ENCODE data around the gene GPRC5C. TPM values are rescaled to one million over a fixed set of nuclear protein-coding genes. Genes with fewer than 3 reads are reported as not detected.

Gene GPRC5C
- total RNA-seq, 1 experiment from 2014 or later: 15.5 TPM

- peaks cover 36 to 52% of the 10 kb centered on the region in 2 experiments for H3K4me1 Mint-ChIP-seq
- peaks cover 7% of the 10 kb centered on the region for H3K23me2 ChIP-seq (ENCODE audit: insufficient read length, low read depth, low read length, poor library complexity, severe bottlenecking)
- no peak overlapping the region for H3K18ac ChIP-seq (ENCODE audit: insufficient read length, low read depth, low read length)
- H2BK5ac ChIP-seq (ENCODE audit: insufficient read length, low read length): no peak overlapping the region
- H3K27me3 Mint-ChIP-seq (ENCODE audit: low read depth): peaks cover 54% of the 10 kb centered on the region
- peaks cover 11% of the 10 kb centered on the region; the same call in 1 of the 2 replicates for H3K27me3 ChIP-seq (ENCODE audit: insufficient read depth, low read length)
- no peak overlapping the region for H4K5ac ChIP-seq (ENCODE audit: insufficient read length, low read depth, low read length)
- no peaks in the 10 kb centered on the region for H3K36me3 Mint-ChIP-seq (ENCODE audit: insufficient read depth in 1 of 3, low read depth in 3 of 3)
- no peak overlapping the region for H3T11ph ChIP-seq (ENCODE audit: low read length)
- H2AFZ ChIP-seq (ENCODE audit: low read length): no peak overlapping the region
- H3K56ac ChIP-seq (ENCODE audit: insufficient read length, low read depth, low read length): no peak overlapping the region
- H3K9ac ChIP-seq (ENCODE audit: extremely low read depth, insufficient read length, low read length): no peak overlapping the region
- no peak overlapping the region for H2BK120ac ChIP-seq (ENCODE audit: low read depth, low read length, poor library complexity, severe bottlenecking)
- no peak overlapping the region for H3K27ac ChIP-seq (ENCODE audit: insufficient read length, low read depth, low read length)
- no peak overlapping the region for H3K27ac Mint-ChIP-seq
- no peaks in the 10 kb centered on the region for H3K79me2 ChIP-seq (ENCODE audit: insufficient read depth, low read length)
- H3K14ac ChIP-seq (ENCODE audit: insufficient read depth, low read length): no peak overlapping the region
- H3K4ac ChIP-seq (ENCODE audit: low read depth, low read length): no peak overlapping the region
- H4K20me1 ChIP-seq (ENCODE audit: control insufficient read depth, insufficient read depth, insufficient read length): no peaks in the 10 kb centered on the region
- H2BK20ac ChIP-seq (ENCODE audit: low read depth, low read length, poor library complexity, severe bottlenecking): no peak overlapping the region
- H2BK12ac ChIP-seq (ENCODE audit: insufficient read length, low read depth, low read length): no peak overlapping the region
- WGBS (ENCODE audit: extremely low coverage, insufficient read length, low lambda C conversion rate): no CpG with 5 or more reads among the region's 22 CpGs
- H3K4me2 ChIP-seq (ENCODE audit: insufficient read depth, insufficient read length, low read length): peak overlapping the region; percentile 53
- no peak overlapping the region for H2AK5ac ChIP-seq (ENCODE audit: insufficient read length, low read length)
- no peak overlapping the region for H4K8ac ChIP-seq (replicated peaks; ENCODE audit: insufficient read length, low read depth, low read length)
- peaks cover 6% of the 10 kb centered on the region; the same call in 1 of the 2 replicates for H3K4me1 ChIP-seq (ENCODE audit: insufficient read depth, low read length)
- H2BK15ac ChIP-seq (ENCODE audit: low read depth, low read length): no peak overlapping the region
- no peaks in the 10 kb centered on the region for H3K9me3 Mint-ChIP-seq
- no peak for TF ChIP-seq CTCF (conservative IDR thresholded peaks at IDR 0.05)
- no peak overlapping the region for H4K91ac ChIP-seq (ENCODE audit: insufficient read length, low read depth, low read length)
- H3K79me1 ChIP-seq (ENCODE audit: insufficient read depth, low read depth, low read length, poor library complexity, severe bottlenecking): no peaks in the 10 kb centered on the region
- no peak overlapping the region for H3K23ac ChIP-seq (ENCODE audit: insufficient read length, low read depth, low read length)
- H3K4me3 Mint-ChIP-seq: peak overlapping the region; percentile 44 to 75
- H3K9me3 ChIP-seq (ENCODE audit: control insufficient read depth, low read depth, low read length): no peaks in the 10 kb centered on the region
- DNase-seq: peak; percentile 69
These were observed 21.2 kb downstream of the GPRC5C start for GRCh38 chr17:74452841-74453661.

Measured in H9 (cell line).